ENCODE results near the gene MAP3K4.

Gene MAP3K4

DNA sequence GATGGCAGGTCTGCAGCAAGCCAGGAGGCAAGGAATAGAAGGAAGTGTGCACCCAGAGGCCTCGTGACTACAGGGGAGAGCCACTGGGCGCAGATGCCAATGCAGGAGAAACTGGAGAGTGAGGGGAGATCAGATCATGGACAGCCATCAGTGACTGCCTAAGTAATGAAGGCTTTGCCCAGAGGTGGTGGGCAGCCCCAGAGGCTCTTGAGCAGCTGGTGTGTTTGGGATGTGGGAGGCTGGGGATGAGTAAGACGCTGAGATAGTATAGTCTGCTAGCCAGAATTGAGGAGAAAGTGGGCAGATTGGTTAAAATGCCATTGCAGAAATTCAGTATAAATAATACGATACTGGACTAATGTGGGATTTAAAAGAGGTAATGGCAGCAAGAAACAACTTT, 111.9 kb downstream of the MAP3K4 start:
- Histone ChIP-seq H3K36me3 (ENCODE audit: control insufficient read depth, insufficient read depth, low read length) (peaks cover 15% of the 10 kb centered on the region), H3K4me1 (ENCODE audit: control insufficient read depth, insufficient read depth, low read length) (no peaks in the 10 kb centered on the region), H3K9me3 (ENCODE audit: control insufficient read depth, insufficient read depth, low read length) (no peaks in the 10 kb centered on the region), H3K9ac (ENCODE audit: low read depth, low read length) (no peak overlapping the region), H3K4me3 (ENCODE audit: low read depth, low read length) (no peak overlapping the region), H3K27me3 (ENCODE audit: control insufficient read depth, insufficient read depth, low read length) (no peaks in the 10 kb centered on the region)

DNA sequence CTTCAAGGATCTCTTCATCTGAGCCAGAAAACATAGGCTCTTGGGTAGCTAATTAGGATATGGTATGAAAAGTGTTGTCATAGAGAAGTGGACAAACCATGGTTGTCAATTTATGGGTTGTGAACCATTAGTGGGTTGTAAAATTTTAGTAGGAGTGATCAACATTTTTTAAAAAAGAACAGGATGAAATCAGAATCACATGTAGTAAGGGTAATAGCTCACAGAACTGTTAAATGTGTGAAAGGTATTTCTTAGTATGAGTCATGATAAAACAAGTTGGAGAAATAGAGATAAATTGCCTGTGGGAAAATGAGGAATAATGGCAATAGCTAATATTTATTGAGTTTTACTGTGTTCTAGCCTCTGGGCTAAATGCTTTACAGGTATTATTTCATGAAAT, 113.4 kb downstream of the MAP3K4 start:
- H3K27me3 ChIP-seq (ENCODE audit: control insufficient read depth, insufficient read depth, low read length): no peaks in the 10 kb centered on the region
- H3K9ac ChIP-seq (ENCODE audit: low read depth, low read length): no peak overlapping the region
- H3K4me3 ChIP-seq (ENCODE audit: low read depth, low read length): no peak overlapping the region
- H3K4me1 ChIP-seq (ENCODE audit: control insufficient read depth, insufficient read depth, low read length): no peaks in the 10 kb centered on the region
- peaks cover 19% of the 10 kb centered on the region for H3K36me3 ChIP-seq (ENCODE audit: control insufficient read depth, insufficient read depth, low read length)
- H3K9me3 ChIP-seq (ENCODE audit: control insufficient read depth, insufficient read depth, low read length): no peaks in the 10 kb centered on the region

DNA sequence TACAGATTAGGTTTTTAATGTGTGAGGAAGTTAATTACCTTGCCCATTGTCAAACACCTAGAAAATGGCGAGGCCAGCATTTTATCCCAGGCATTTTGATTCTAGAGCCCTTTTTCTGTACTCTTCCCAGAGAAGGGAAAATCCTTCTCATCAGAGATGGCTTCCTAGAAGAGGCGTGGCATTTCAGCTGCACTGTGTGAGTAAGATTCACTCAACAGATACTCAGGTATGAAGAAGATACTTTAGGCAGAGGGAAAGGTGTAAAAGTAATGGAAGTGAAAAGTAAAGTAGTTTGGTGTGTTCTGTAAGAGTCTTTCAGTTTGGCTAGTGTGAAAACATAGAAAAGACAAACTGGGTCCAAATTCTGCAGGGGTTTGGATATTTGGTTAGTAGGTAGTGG, 113.8 kb downstream of the MAP3K4 start:
- peaks cover 23% of the 10 kb centered on the region for H3K36me3 ChIP-seq (ENCODE audit: control insufficient read depth, insufficient read depth, low read length)
- no peaks in the 10 kb centered on the region for H3K9me3 ChIP-seq (ENCODE audit: control insufficient read depth, insufficient read depth, low read length)
- no peak overlapping the region for H3K4me3 ChIP-seq (ENCODE audit: low read depth, low read length)
- H3K4me1 ChIP-seq (ENCODE audit: control insufficient read depth, insufficient read depth, low read length): no peaks in the 10 kb centered on the region
- H3K9ac ChIP-seq (ENCODE audit: low read depth, low read length): no peak overlapping the region
- no peaks in the 10 kb centered on the region for H3K27me3 ChIP-seq (ENCODE audit: control insufficient read depth, insufficient read depth, low read length)

DNA sequence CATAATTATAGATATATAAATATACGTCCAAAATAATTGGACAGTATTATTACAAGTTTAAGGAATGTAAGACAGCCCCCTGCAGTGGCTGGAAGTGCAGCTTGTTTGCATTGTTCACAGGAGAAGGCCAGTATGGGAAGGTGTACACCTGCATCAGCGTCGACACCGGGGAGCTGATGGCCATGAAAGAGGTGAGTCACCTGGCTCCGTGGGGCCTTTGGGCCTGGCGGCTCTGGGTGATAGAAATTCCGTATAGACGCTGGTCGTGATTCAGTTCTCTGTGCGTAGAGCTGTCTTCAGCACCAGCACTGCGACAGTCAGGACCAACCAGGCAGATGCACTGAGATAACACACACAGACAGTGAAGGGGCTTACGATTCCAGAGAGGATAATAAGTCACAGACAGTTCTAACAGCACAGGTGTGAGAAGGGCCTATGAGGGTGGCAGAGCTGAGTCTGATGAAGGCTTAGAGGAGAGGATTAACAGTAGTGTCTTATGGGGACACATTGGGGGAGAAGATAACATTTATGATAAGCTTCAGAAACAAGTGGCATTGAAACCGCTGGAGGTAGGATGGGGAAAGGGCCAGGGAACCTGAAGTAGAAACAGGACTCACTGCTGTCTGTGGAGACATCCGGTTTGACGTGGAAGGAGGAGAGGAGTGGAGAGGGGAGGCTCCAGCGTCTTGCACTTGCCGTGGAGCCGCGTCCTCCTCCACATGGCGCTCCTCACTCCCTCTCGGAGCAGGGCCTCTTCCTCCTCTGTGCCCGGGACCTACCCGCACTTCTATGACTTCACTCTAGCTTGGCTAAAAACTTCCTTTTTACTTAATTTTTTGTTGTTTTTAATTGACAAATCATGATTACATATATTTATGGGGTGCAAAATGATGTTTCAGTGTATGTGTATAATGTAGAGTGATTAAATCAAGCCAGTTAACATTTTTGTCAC, 116.5 kb downstream of the MAP3K4 start:
- H3K36me3 ChIP-seq (ENCODE audit: control insufficient read depth, insufficient read depth, low read length): peaks cover 36% of the 10 kb centered on the region
- no peak overlapping the region for H3K4me3 ChIP-seq (ENCODE audit: low read depth, low read length)
- H3K4me1 ChIP-seq (ENCODE audit: control insufficient read depth, insufficient read depth, low read length): no peaks in the 10 kb centered on the region
- no peaks in the 10 kb centered on the region for H3K9me3 ChIP-seq (ENCODE audit: control insufficient read depth, insufficient read depth, low read length)
- no peak overlapping the region for H3K9ac ChIP-seq (ENCODE audit: low read depth, low read length)
- H3K27me3 ChIP-seq (ENCODE audit: control insufficient read depth, insufficient read depth, low read length): no peaks in the 10 kb centered on the region

DNA sequence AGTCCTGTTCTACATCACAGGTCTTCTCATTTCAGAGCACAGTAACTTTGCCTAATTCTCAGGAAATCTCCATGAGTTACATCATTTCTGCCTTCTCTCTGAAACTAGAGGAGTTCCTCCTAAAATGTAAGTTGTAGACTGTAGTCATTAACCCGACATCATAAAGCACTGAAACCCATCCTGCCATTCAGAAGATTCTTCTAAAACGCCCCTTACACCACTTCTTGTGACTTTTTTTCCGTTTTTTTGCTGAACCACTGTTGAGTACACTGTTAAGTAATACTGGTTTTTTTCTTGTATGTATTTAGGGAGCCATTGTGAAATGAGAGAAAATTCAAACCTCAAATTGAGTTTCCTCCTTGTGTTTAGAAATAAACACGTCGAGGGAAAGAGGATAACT, 117.3 kb downstream of the MAP3K4 start:
- H3K4me1 ChIP-seq (ENCODE audit: control insufficient read depth, insufficient read depth, low read length): no peaks in the 10 kb centered on the region
- no peaks in the 10 kb centered on the region for H3K9me3 ChIP-seq (ENCODE audit: control insufficient read depth, insufficient read depth, low read length)
- no peak overlapping the region for H3K4me3 ChIP-seq (ENCODE audit: low read depth, low read length)
- no peak overlapping the region for H3K9ac ChIP-seq (ENCODE audit: low read depth, low read length)
- H3K27me3 ChIP-seq (ENCODE audit: control insufficient read depth, insufficient read depth, low read length): no peaks in the 10 kb centered on the region
- H3K36me3 ChIP-seq (ENCODE audit: control insufficient read depth, insufficient read depth, low read length): peaks cover 40% of the 10 kb centered on the region

DNA sequence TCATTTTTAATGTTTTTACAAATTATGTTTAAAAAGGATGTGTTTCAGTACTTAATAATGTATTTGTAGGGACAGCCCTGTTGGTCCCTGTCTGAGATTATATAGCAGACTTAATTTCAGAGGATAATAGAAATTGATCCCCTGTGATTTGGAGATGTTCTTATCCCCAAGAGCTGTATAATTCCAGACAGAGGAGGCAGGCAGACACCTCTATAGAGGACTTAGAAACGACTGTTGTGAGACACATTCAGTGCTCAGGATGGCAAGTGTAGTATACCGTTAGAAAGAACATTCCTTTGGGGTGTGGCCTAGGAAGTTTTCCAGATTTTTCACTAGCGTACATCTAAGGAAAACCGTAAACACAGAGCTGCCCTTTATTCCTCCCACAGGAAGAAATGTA, 117.8 kb downstream of the MAP3K4 start:
- H3K9ac ChIP-seq (ENCODE audit: low read depth, low read length): no peak overlapping the region
- H3K36me3 ChIP-seq (ENCODE audit: control insufficient read depth, insufficient read depth, low read length): peaks cover 40% of the 10 kb centered on the region
- no peaks in the 10 kb centered on the region for H3K9me3 ChIP-seq (ENCODE audit: control insufficient read depth, insufficient read depth, low read length)
- H3K4me1 ChIP-seq (ENCODE audit: control insufficient read depth, insufficient read depth, low read length): no peaks in the 10 kb centered on the region
- H3K4me3 ChIP-seq (ENCODE audit: low read depth, low read length): no peak overlapping the region
- no peaks in the 10 kb centered on the region for H3K27me3 ChIP-seq (ENCODE audit: control insufficient read depth, insufficient read depth, low read length)

DNA sequence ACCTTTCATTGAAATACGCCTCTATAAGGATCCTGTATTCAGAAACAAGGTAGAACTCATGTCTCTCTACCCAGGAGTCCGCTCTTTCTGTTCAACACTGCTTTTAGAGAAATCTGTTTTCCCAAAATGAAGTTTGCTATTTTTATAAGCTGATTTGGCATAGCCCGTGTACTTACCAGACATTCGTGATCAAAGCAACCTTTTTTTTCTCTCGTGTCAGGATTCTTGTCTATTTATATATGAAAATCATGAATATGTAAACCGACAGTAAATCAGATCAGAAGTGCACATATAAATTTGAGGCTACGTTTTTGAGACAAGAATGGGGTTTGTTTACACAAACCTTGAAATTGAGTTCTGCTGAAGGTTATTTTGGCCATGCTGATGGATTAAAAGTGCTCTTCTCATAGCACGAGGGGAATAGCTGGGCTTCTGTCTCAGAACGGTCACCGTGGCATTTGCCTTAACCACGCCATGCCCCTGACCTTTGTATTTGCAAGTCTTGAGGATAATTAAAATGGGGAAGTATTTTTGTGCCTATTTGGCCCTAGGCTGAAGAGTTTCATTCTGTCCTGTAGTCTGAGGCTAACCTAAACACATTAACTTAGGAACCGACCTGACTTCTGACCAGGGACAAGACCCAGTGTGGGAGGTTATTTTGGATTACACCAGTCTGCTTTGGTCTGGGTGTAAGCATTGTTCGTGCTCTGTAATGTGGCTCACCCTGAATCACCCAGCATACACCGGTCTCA, 118.6 kb downstream of the MAP3K4 start:
- H3K27me3 ChIP-seq (ENCODE audit: control insufficient read depth, insufficient read depth, low read length): no peaks in the 10 kb centered on the region
- H3K9me3 ChIP-seq (ENCODE audit: control insufficient read depth, insufficient read depth, low read length): no peaks in the 10 kb centered on the region
- no peak overlapping the region for H3K4me3 ChIP-seq (ENCODE audit: low read depth, low read length)
- peaks cover 40% of the 10 kb centered on the region for H3K36me3 ChIP-seq (ENCODE audit: control insufficient read depth, insufficient read depth, low read length)
- no peak overlapping the region for H3K9ac ChIP-seq (ENCODE audit: low read depth, low read length)
- H3K4me1 ChIP-seq (ENCODE audit: control insufficient read depth, insufficient read depth, low read length): no peaks in the 10 kb centered on the region

DNA sequence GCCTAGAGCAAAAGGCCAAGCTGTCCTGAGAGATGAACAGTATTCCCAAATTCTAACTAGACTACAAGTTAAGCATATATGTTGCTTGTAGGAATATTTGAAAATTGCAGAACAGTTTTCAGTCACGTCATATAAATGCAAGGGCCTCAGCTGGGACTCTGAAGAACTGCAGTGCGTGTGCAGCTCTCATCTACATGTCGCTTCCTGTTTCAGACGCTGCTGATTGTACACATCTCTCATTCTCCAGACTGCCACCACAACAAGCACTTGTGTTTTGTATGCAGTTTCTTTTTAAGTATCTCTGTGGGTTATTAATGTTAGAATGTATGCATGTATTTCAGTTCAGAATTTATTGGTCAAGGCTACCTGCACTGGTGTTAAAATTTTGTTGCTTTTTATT, 119.7 kb downstream of the MAP3K4 start:
- no peaks in the 10 kb centered on the region for H3K4me1 ChIP-seq (ENCODE audit: control insufficient read depth, insufficient read depth, low read length)
- H3K36me3 ChIP-seq (ENCODE audit: control insufficient read depth, insufficient read depth, low read length): peaks cover 40% of the 10 kb centered on the region
- H3K9ac ChIP-seq (ENCODE audit: low read depth, low read length): no peak overlapping the region

DNA sequence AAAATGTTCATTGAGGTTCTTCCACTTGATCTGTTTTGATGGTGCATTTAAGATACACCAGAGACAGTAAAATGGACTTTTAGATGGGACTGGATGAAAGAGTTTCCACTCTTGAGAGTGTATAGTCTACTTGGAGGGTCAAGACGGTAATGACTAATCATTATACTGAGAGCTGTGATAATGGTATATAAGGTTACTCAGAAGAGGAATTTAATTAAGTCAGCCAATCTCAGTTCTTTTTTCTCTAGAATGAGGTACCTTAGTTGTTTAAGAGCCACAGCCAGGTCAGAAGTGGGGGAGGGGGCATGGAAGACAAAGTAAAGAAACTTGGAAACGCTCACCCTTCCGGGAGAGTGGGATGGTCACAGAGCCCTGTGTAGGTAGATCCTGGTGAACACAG, 123.9 kb downstream of the MAP3K4 start:
- H3K36me3 ChIP-seq (ENCODE audit: control insufficient read depth, insufficient read depth, low read length): peaks cover 17% of the 10 kb centered on the region

More for the DNA sequence above, 119.7 kb downstream of the MAP3K4 start:
- Histone ChIP-seq H3K27me3 (ENCODE audit: control insufficient read depth, insufficient read depth, low read length) (no peaks in the 10 kb centered on the region), H3K9me3 (ENCODE audit: control insufficient read depth, insufficient read depth, low read length) (no peaks in the 10 kb centered on the region), H3K4me3 (ENCODE audit: low read depth, low read length) (no peak overlapping the region)

DNA sequence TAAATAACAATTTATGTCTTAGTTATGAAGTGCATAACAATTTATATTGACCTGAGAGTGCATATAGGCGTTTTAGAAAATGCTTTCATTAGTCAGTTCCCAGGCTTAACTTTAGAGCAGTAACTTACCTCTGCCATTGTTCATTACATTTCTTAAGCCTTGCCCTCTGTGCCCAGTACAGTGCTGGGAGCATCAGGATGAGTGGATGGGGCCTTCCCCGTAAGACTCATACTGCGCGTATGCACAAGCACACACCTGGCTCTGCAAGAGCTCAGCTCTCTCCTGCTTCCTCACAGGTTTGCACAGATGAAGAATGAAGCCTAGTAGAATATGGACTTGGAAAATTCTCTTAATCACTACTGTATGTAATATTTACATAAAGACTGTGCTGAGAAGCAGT, 125.0 kb downstream of the MAP3K4 start:
- Histone ChIP-seq H3K27me3 (ENCODE audit: control insufficient read depth, insufficient read depth, low read length) (no peaks in the 10 kb centered on the region), H3K9me3 (ENCODE audit: control insufficient read depth, insufficient read depth, low read length) (no peaks in the 10 kb centered on the region), H3K4me1 (ENCODE audit: control insufficient read depth, insufficient read depth, low read length) (no peaks in the 10 kb centered on the region), H3K9ac (ENCODE audit: low read depth, low read length) (no peak overlapping the region), H3K4me3 (ENCODE audit: low read depth, low read length) (no peak overlapping the region), H3K36me3 (ENCODE audit: control insufficient read depth, insufficient read depth, low read length) (peaks cover 10% of the 10 kb centered on the region)

More for the DNA sequence above, 123.9 kb downstream of the MAP3K4 start:
- no peaks in the 10 kb centered on the region for H3K4me1 ChIP-seq (ENCODE audit: control insufficient read depth, insufficient read depth, low read length)
- no peaks in the 10 kb centered on the region for H3K27me3 ChIP-seq (ENCODE audit: control insufficient read depth, insufficient read depth, low read length)
- no peaks in the 10 kb centered on the region for H3K9me3 ChIP-seq (ENCODE audit: control insufficient read depth, insufficient read depth, low read length)
- no peak overlapping the region for H3K9ac ChIP-seq (ENCODE audit: low read depth, low read length)
- no peak overlapping the region for H3K4me3 ChIP-seq (ENCODE audit: low read depth, low read length)

DNA sequence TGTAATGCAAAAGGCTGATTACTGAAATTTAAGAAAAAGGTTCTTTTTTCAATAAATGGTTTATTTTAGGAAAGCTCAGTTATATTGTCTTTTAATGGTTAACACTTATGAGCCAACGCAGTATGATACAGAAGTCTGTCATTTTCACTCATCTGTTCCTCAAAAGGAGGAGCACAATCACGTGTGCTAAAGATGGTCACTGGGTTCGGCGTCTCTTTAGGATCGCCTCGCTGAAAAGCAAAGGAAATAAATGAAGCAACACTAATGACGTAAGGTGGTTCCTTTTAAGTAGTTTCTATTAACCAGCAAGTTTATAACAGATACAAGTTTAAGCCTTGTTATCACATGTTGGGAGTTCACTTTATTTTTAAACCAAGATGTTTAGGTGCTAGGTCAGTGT, 125.7 kb downstream of the MAP3K4 start:
- peaks cover 5% of the 10 kb centered on the region for H3K36me3 ChIP-seq (ENCODE audit: control insufficient read depth, insufficient read depth, low read length)
- no peaks in the 10 kb centered on the region for H3K27me3 ChIP-seq (ENCODE audit: control insufficient read depth, insufficient read depth, low read length)
- H3K4me3 ChIP-seq (ENCODE audit: low read depth, low read length): no peak overlapping the region

DNA sequence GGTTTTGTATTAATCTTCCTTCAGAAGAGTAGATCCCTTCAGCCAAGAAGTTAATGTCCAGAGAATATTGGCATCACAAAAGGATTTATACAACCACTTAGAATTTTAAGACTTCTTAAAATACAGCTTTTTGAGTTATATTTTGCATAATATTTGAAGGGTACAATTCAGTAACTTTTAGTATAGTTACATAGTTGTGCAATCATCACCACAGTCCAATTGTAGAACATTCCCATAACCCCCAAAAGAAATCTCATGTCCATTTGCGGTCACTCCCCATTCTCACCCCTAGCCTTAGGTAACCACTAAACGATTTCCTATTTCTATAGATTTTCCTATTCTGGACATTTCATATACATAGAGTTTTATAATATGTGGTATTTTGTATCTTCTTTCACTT, 126.4 kb downstream of the MAP3K4 start:
- Histone ChIP-seq H3K4me1 (ENCODE audit: control insufficient read depth, insufficient read depth, low read length) (no peaks in the 10 kb centered on the region), H3K27me3 (ENCODE audit: control insufficient read depth, insufficient read depth, low read length) (no peaks in the 10 kb centered on the region), H3K9ac (ENCODE audit: low read depth, low read length) (no peak overlapping the region), H3K36me3 (ENCODE audit: control insufficient read depth, insufficient read depth, low read length) (peaks cover 5% of the 10 kb centered on the region), H3K4me3 (ENCODE audit: low read depth, low read length) (no peak overlapping the region), H3K9me3 (ENCODE audit: control insufficient read depth, insufficient read depth, low read length) (no peaks in the 10 kb centered on the region)

More for the DNA sequence above, 125.7 kb downstream of the MAP3K4 start:
- Histone ChIP-seq H3K4me1 (ENCODE audit: control insufficient read depth, insufficient read depth, low read length) (no peaks in the 10 kb centered on the region), H3K9ac (ENCODE audit: low read depth, low read length) (no peak overlapping the region), H3K9me3 (ENCODE audit: control insufficient read depth, insufficient read depth, low read length) (no peaks in the 10 kb centered on the region)
